Upper lobe of left lung (tissue), 6 donors: ENCODE measurements around the gene MILR1. TPM values are rescaled to one million over a fixed set of nuclear protein-coding genes. Genes with fewer than 3 reads are reported as not detected.
A peak's percentile ranks its signal among the peaks of the same experiment; 100 is the strongest.
"Not testable (repeated sequence)": the region's sequence is repeated elsewhere in the genome, so short reads cannot be mapped to it uniquely, and the experiment has no call there.

Experiments
- ATAC-seq, 2 donors: fragments of 200-7000 bp; cut with Tn5 transposase; one replicate each; pipeline ENCODE4 v1.9.1; 2022; ENCODE audit warnings: mild to moderate bottlenecking in 2 of 2, moderate library complexity in 2 of 2; ENCODE audit not compliant: low FRiP score in 2 of 2
- DNase-seq, 2 donors: peaks; one replicate each; pipeline ENCODE4 v3.0.0-alpha.2; 2019 to 2020
- H3K27ac ChIP-seq, 4 donors: fragments of 200-600 bp; sonication (generic); one replicate each; pipeline ENCODE4 v1.5.1; 2016 to 2019
- H3K27me3 ChIP-seq, 4 donors: fragments of 200-600 bp; sonication (generic); one replicate each; pipeline ENCODE4 v1.5.1; 2017 to 2019
- H3K36me3 ChIP-seq, 4 donors: fragments of 200-600 bp; sonication (generic); one replicate each; pipeline ENCODE4 v1.5.1; 2016 to 2019
- H3K4me1 ChIP-seq, 4 donors: fragments of 200-600 bp; sonication (generic); one replicate each; pipeline ENCODE4 v1.5.1; 2018 to 2019
- H3K4me3 ChIP-seq, 4 donors: fragments of 200-600 bp; sonication (generic); one replicate each; pipeline ENCODE4 v1.5.1; 2017 to 2019; ENCODE audit warnings: mild to moderate bottlenecking in 2 of 4, moderate library complexity in 1 of 4
- H3K9me3 ChIP-seq, 4 donors: fragments of 200-600 bp; sonication (generic); one replicate each; pipeline ENCODE4 v1.5.1; 2018 to 2019
- EP300 ChIP-seq, 4 donors: sonication (generic); formaldehyde crosslinking; IDR thresholded peaks; one replicate each; pipeline ENCODE4 v1.5.1; 2017; ENCODE audit warnings: antibody characterized with exemption in 4 of 4, control low read depth in 2 of 4
- POLR2A ChIP-seq, 4 donors: fragments of 450-650 bp; IDR thresholded peaks; one replicate each; pipeline ENCODE4 v1.5.1; 2016 to 2017; ENCODE audit warnings: antibody characterized with exemption in 4 of 4, mild to moderate bottlenecking in 2 of 4
- POLR2AphosphoS5 ChIP-seq, 2 donors: sonication (generic); formaldehyde crosslinking; IDR thresholded peaks; one replicate each; pipeline ENCODE4 v1.5.1; 2017; ENCODE audit warnings: antibody characterized with exemption in 2 of 2
- WGBS, 2 donors: methylation state at CpG; one replicate each; pipeline ENCODE4 v1.1.5; 2017 to 2018; 5-methylcytosine and 5-hydroxymethylcytosine counted together
- total RNA-seq, 6 donors: library from RNA; depleted of rRNA in 4 of 6; stranded (reverse); fragments of >200 nt in 4 of 6; gene quantifications; one replicate each; pipeline versions ENCODE4 v1.1.0 to v1.2.1, GENCODE V29; 2016 to 2021
- TF ChIP-seq, protein P1 (sequence below), 6 experiments: fragments of 450-650 bp in 4 of 6; fragments of 200-600 bp in 2 of 6; sonication (generic) in 2 of 6; IDR thresholded peaks; one replicate each; pipeline ENCODE4 v1.5.1; 2016 to 2019; ENCODE audit warnings: antibody characterized with exemption in 6 of 6
- donor health status: DM: no; HTN: no; CAD: no; lungs with moderate emphysema.
- donor health status: DM: no; HTN: yes; CAD: no; lungs with severe emphysema.

Gene MILR1
- total RNA-seq, 6 donors from 2014 or later = 6.3 to 22.9 (median 10.2) TPM

DNA sequence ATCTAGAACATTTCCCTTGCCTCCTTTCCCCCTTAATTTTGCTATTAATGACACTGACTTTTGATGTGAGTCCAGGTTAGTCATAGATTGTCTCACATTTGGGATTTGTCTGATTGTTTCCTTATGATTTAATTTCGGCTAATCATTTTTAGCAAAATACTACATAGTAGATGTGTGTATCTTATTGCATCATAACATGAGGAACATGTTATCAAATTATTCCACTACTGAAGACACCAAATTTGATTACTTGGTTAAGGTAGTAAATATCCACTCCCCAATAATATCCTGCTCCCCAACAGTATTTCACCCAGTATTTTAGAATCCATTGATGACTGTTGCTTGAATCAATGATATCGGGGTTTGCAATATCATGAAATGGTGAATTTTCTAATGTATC is 45.2 kb downstream of the MILR1 start:
- Histone ChIP-seq H3K4me3 (no peak overlapping the region), H3K9me3 (no peaks in the 10 kb centered on the region), H3K27ac (no peak overlapping the region), H3K4me1 (peaks cover 30 to 41% (median 36%) of the 10 kb centered on the region in 4 donors), H3K36me3 (peaks cover 10 to 43% (median 19%) of the 10 kb centered on the region in 4 donors), H3K27me3 (no peaks in the 10 kb centered on the region)
- ATAC-seq = no peak
- WGBS, 2 donors = 89 to 95% methylated on average over 2 of the region's 2 CpGs
- no peak for TF ChIP-seq POLR2AphosphoS5 (IDR thresholded peaks at IDR 0.05)
- no peak for TF ChIP-seq EP300 (IDR thresholded peaks at IDR 0.05)
- TF ChIP-seq, protein P1, sequence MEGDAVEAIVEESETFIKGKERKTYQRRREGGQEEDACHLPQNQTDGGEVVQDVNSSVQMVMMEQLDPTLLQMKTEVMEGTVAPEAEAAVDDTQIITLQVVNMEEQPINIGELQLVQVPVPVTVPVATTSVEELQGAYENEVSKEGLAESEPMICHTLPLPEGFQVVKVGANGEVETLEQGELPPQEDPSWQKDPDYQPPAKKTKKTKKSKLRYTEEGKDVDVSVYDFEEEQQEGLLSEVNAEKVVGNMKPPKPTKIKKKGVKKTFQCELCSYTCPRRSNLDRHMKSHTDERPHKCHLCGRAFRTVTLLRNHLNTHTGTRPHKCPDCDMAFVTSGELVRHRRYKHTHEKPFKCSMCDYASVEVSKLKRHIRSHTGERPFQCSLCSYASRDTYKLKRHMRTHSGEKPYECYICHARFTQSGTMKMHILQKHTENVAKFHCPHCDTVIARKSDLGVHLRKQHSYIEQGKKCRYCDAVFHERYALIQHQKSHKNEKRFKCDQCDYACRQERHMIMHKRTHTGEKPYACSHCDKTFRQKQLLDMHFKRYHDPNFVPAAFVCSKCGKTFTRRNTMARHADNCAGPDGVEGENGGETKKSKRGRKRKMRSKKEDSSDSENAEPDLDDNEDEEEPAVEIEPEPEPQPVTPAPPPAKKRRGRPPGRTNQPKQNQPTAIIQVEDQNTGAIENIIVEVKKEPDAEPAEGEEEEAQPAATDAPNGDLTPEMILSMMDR (IDR thresholded peaks at IDR 0.05) = no peak
- TF ChIP-seq POLR2A (IDR thresholded peaks at IDR 0.05) = no peak
- no peak for DNase-seq

DNA sequence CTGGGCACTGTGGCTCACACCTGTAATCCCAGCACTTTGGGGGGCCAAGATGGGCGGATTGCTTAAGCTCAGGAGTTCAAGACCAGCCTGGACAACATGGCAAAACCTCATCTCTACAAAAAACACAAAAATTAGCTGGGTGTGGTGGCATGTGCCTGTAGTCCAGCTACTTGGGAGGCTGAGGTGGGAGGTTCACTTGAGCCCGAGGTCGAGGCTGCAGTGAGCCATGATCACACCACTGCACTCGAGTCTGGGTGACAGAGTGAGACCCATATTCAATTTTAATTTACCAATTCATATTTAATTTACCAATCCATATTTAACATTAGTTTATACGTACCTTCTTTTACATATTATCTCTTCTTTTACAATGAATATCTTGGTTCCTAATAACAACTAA is 46.4 kb downstream of the MILR1 start:
- not testable (repeated sequence) for H3K27me3 ChIP-seq, H3K27ac ChIP-seq, ATAC-seq, H3K9me3 ChIP-seq, DNase-seq
- H3K4me3 ChIP-seq = peak overlapping the region in 1 of 4 donors; percentile 61
- peaks cover 30 to 49% (median 42%) of the 10 kb centered on the region in 4 donors for H3K4me1 ChIP-seq
- H3K36me3 ChIP-seq = peaks cover 17 to 43% (median 28%) of the 10 kb centered on the region in 4 donors
- 83 to 90% methylated on average over 5 of the region's 5 CpGs for WGBS, 2 donors

DNA sequence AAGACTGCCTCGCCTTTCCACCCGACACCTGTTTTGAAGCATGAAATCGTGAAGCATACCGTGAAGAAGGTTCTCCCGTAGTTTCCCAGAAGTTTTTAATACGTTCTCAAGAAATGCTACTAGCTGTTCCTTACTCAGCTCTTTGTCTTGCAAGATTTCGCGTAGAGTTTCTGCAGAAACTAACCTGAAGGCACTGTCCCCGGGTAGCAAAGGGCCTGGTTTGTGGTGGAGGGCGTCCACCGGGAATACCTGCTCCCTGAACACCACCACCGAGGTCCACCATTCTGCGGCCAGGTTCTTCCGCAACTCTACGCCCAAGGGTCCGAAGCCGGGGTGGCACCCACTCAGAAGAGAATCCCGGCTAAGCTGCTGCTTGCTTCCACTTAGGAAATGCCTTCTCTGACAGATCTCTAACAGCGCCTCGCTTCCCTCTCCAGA is 47.5 kb downstream of the MILR1 start:
- H3K4me3 ChIP-seq = peak overlapping the region; percentile 61 to 73 (median 64)
- no peak for ATAC-seq
- H3K4me1 ChIP-seq = peaks cover 36 to 59% (median 50%) of the 10 kb centered on the region in 4 donors
- H3K27me3 ChIP-seq = no peaks in the 10 kb centered on the region
- peak overlapping the region; percentile 79 to 90 (median 80) for H3K27ac ChIP-seq
- DNase-seq = no peak
- 0 to 4% methylated on average over 9 to 20 of the region's 20 CpGs for WGBS, 2 donors
- TF ChIP-seq EP300 (IDR thresholded peaks at IDR 0.05) (no peak), POLR2AphosphoS5 (IDR thresholded peaks at IDR 0.05) (no peak), POLR2A (IDR thresholded peaks at IDR 0.05) (no peak)
- TF ChIP-seq, protein P1 (IDR thresholded peaks at IDR 0.05) = no peak
- H3K36me3 ChIP-seq = peaks cover 23 to 45% (median 37%) of the 10 kb centered on the region in 4 donors
- no peaks in the 10 kb centered on the region for H3K9me3 ChIP-seq

DNA sequence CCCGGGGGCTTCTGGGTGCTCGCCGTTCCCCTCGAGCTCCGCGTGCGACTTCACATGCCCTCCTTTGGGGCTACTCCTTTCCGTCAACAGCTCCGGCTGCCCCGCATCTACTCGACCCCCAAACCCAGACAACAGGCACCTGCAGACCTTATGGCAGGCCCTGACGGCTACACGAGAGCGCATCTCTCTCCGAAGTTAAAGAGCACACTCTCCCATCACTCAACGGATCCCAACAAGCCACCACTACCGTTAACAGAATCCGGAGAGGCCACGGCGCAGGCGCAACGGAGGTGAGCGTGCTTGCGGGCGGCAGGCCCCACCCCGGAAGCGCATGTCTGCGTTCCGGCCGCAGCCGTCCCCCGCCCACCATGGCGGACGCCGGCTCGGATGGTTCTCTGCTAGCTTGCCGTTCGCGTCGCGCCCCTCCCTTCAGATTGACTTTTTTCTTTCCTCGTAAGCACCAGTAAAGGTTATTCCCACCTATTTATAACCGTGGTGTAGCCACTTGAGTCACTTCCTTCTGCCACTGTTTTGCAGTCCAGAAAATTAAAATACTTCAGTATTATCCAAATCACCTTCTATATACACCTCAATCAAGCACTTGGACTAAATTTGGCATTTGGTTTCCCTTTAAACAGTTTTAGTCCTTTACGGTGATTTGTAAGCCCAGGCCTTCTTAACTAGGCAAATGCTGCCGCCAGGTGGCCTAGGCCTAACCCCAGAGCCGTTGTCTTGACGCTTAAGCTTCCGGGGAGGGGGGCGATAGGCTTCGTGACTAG is 48.1 kb downstream of the MILR1 start, which contains the start of gene POLG2:
POLG2 (minus strand) TSS at position 269 of the 779 bp plus-strand sequence; CDS start at position 183, 86 bp downstream.
- Histone ChIP-seq H3K9me3 (no peaks in the 10 kb centered on the region), H3K27me3 (no peaks in the 10 kb centered on the region), H3K36me3 (peaks cover 29 to 51% (median 43%) of the 10 kb centered on the region in 4 donors), H3K27ac (peak within 1 kb of the TSS; percentile 79 to 90 (median 80)), H3K4me1 (peaks cover 36 to 65% (median 55%) of the 10 kb centered on the region in 4 donors), H3K4me3 (peak within 1 kb of the TSS; percentile 61 to 73 (median 64))
- ATAC-seq = peak; percentile 97
- peak; percentile 95 to 98 for DNase-seq
- TF ChIP-seq EP300 (IDR thresholded peaks at IDR 0.05) (no peak), POLR2AphosphoS5 (IDR thresholded peaks at IDR 0.05) (peak; percentile 51 to 91), POLR2A (IDR thresholded peaks at IDR 0.05) (peak in 3 of 4 donors; percentile 33 to 70 (median 49))
- TF ChIP-seq, protein P1 (IDR thresholded peaks at IDR 0.05) = peak; percentile 23 to 51 (median 30)
- WGBS, 2 donors = 1% methylated on average over 28 to 50 of the region's 50 CpGs

DNA sequence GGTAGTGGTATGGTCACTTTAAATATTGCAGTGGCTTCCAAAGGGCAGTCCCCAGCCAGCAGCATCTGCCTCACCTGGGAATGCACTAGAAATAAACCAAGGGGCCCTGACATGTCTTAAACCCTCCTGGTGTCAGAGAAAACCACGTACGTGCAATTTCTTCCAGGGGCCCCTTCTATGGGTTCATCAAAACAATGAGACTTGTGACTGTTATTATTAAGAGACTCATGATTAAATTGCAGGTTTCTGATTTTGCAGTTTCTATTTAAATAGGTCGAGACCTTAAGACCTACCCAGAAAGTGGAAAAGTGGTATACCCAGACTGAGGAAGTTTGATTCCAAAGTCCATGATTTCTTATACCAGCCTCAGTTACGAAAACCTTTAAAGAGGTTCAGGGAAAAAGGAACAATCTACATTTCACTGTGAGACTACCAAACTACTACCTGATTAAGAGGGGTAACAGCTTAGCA is 48.7 kb downstream of the MILR1 start:
- TF ChIP-seq, protein P1 (IDR thresholded peaks at IDR 0.05) = peak in 1 of 6 experiments; percentile 6
- TF ChIP-seq EP300 (IDR thresholded peaks at IDR 0.05) (no peak), POLR2AphosphoS5 (IDR thresholded peaks at IDR 0.05) (no peak), POLR2A (IDR thresholded peaks at IDR 0.05) (no peak)
- Histone ChIP-seq H3K4me1 (peaks cover 42 to 71% (median 58%) of the 10 kb centered on the region in 4 donors), H3K36me3 (peaks cover 36 to 57% (median 49%) of the 10 kb centered on the region in 4 donors), H3K9me3 (no peaks in the 10 kb centered on the region), H3K27me3 (no peaks in the 10 kb centered on the region), H3K4me3 (peak overlapping the region in 3 of 4 donors; percentile 61 to 73 (median 65)), H3K27ac (peak overlapping the region; percentile 79 to 90 (median 80))
- no peak for ATAC-seq
- 58% methylated on average over 4 of the region's 4 CpGs for WGBS, 2 donors
- DNase-seq = no peak
